Measurements from ENCODE around the gene SELL. TPM values are rescaled to one million over a fixed set of nuclear protein-coding genes. Genes with fewer than 3 reads are reported as not detected.

Gene SELL
- total and polyA plus RNA-seq, 2 of the 8 experiments (the other 6 are each of a cell fraction or from before 2014, with no cell fraction given) = not detected

GRCh38 chr1:169725930-169726329 lies 14.5 kb upstream of the SELL start:
- ChIA-PET CTCF (ENCODE audit: partially characterized antibody) (interaction anchor here (0.6 to 1.8 kb wide), 6 partner anchors 10 to 180 kb away, joined by 3 to 6 read pairs (median 3); partner anchors contain the start of gene F5), POLR2A (ENCODE audit: partially characterized antibody) (interaction anchor here (1.2 kb wide), 1 partner anchor 69 kb away, joined by 3 read pairs; a partner anchor contains a TSS)
- Histone ChIP-seq H3K23ac (ENCODE audit: insufficient read length) (no peak overlapping the region), H3K23me2 (ENCODE audit: low read depth, low read length) (no peaks in the 10 kb centered on the region), H4K91ac (replicated peaks; ENCODE audit: insufficient read length, low read length) (no peak overlapping the region), H3K79me2 (ENCODE audit: control insufficient read depth in 1 of 2, insufficient read depth in 2 of 2, low read length in 2 of 2) (no peaks in the 10 kb centered on the region), H3K9me3 (ENCODE audit: insufficient read depth in 2 of 2, low read depth in 1 of 2, low read length in 1 of 2) (no peaks in the 10 kb centered on the region), H2AK5ac (ENCODE audit: low read depth, low read length) (no peak overlapping the region), H3K4me1 (replicated peaks in 1 of 4; ENCODE audit: control insufficient read depth in 3 of 4, insufficient read depth in 4 of 4, low read length in 3 of 4) (no peaks in the 10 kb centered on the region), H4K5ac (ENCODE audit: insufficient read length, low read depth, low read length) (no peak overlapping the region), H2BK12ac (ENCODE audit: low read depth, low read length) (no peak overlapping the region), H3K36me3 (ENCODE audit: control insufficient read depth in 2 of 4, insufficient read depth in 4 of 4, low read length in 3 of 4) (no peaks in the 10 kb centered on the region), H2BK15ac (ENCODE audit: low read length) (no peak overlapping the region), H3K9ac (replicated peaks in 1 of 4; ENCODE audit: extremely low read depth in 1 of 4, low read depth in 3 of 4, low read length in 3 of 4) (no peak overlapping the region), H4K8ac (ENCODE audit: extremely low read depth, insufficient read depth, low read length) (no peak overlapping the region), H2BK20ac (ENCODE audit: low read length) (no peak overlapping the region), H3K27me3 (replicated peaks in 1 of 4; ENCODE audit: control insufficient read depth in 3 of 4, extremely low read depth in 1 of 4, insufficient read depth in 3 of 4, low read length in 3 of 4) (no peaks in the 10 kb centered on the region), H3K14ac (ENCODE audit: insufficient read length) (no peak overlapping the region), H3K4ac (replicated peaks; ENCODE audit: insufficient read length, low read depth, low read length) (no peak overlapping the region), H3K79me1 (ENCODE audit: low read depth, low read length) (no peaks in the 10 kb centered on the region), H3K4me3 (ENCODE audit: extremely low read depth in 1 of 4, insufficient read depth in 2 of 4, low read depth in 3 of 4, low read length in 4 of 4) (no peak overlapping the region), H3K18ac (ENCODE audit: extremely low read depth, low read length) (no peak overlapping the region), H2AFZ (ENCODE audit: low read length) (no peak overlapping the region), H3K56ac (replicated peaks; ENCODE audit: insufficient read length, low read depth, low read length) (no peak overlapping the region), H2BK5ac (ENCODE audit: low read depth, low read length) (no peak overlapping the region), H3K27ac (ENCODE audit: low read depth, low read length) (no peak overlapping the region), H3K4me2 (ENCODE audit: insufficient read depth in 1 of 2, low read depth in 2 of 2, low read length in 2 of 2) (no peak overlapping the region), H2BK120ac (replicated peaks; ENCODE audit: low read depth, low read length) (no peak overlapping the region), H4K20me1 (replicated peaks in 1 of 2; ENCODE audit: control insufficient read depth in 1 of 2, insufficient read depth in 2 of 2, low read length in 2 of 2) (no peaks in the 10 kb centered on the region)
- no peak for TF ChIP-seq CBX8 (IDR thresholded peaks at IDR 0.05; ENCODE audit: borderline replicate concordance, low read depth, low read length)
- TF ChIP-seq EZH2 (IDR thresholded peaks at IDR 0.05; ENCODE audit: low read depth, low read length, severe bottlenecking) = no peak
- TF ChIP-seq SRF (IDR thresholded peaks at IDR 0.05; ENCODE audit: low read depth, low read length) = no peak
- no peak for TF ChIP-seq GABPA (IDR thresholded peaks at IDR 0.05; ENCODE audit: borderline replicate concordance, insufficient read depth, low read length)
- no peak for TF ChIP-seq CHD1 (IDR thresholded peaks at IDR 0.05; ENCODE audit: low read depth, low read length)
- no peak for TF ChIP-seq NRF1 (IDR thresholded peaks at IDR 0.05; ENCODE audit: low read depth, low read length)
- TF ChIP-seq CBX5 (IDR thresholded peaks at IDR 0.05; ENCODE audit: low read depth, low read length) = no peak
- no peak for TF ChIP-seq BCL11A (IDR thresholded peaks at IDR 0.05; ENCODE audit: low read depth in 2 of 2, low read length in 2 of 2)
- TF ChIP-seq MAFK (IDR thresholded peaks at IDR 0.05; ENCODE audit: low read depth, low read length) = no peak
- no peak for TF ChIP-seq PHF8 (conservative IDR thresholded peaks at IDR 0.05; ENCODE audit: low read depth, low read length)
- FAIRE-seq (no peak), DNase-seq (ENCODE audit: low read depth in 1 of 2, low spot score in 2 of 2) (no peak)
- WGBS, 2 experiments (ENCODE audit: extremely low coverage in 1 of 2, insufficient coverage in 1 of 2, insufficient read length in 1 of 2, insufficient replicate concordance in 2 of 2, low coverage in 1 of 2, low lambda C conversion rate in 2 of 2, missing lambda C conversion rate in 1 of 2) = 88% methylated on average over 3 of the region's 3 CpGs; no CpG with 5 or more reads in 1 of the 2 experiments

Measured in H1 (cell line).